Measurements from ENCODE around the gene CD74.
A peak's percentile ranks its signal among the peaks of the same experiment; 100 is the strongest.

Gene CD74

GRCh38 chr5:150407096-150407720 lies 5.5 kb downstream of the CD74 start:
- H3K36me3 Mint-ChIP-seq (ENCODE audit: low read depth): peaks cover 47% of the 10 kb centered on the region

GRCh38 chr5:150406723-150407095 lies 6.0 kb downstream of the CD74 start:
- DNase-seq (no peak), ATAC-seq (no peak)
- H3K9me3 Mint-ChIP-seq: no peaks in the 10 kb centered on the region
- no peaks in the 10 kb centered on the region for H3K27me3 Mint-ChIP-seq
- no peak overlapping the region for H3K4me3 Mint-ChIP-seq
- H3K4me1 Mint-ChIP-seq: peaks cover 32% of the 10 kb centered on the region
- no peak overlapping the region for H3K27ac Mint-ChIP-seq
- peaks cover 48% of the 10 kb centered on the region for H3K36me3 Mint-ChIP-seq (ENCODE audit: low read depth)

More at GRCh38 chr5:150407096-150407720, 5.5 kb downstream of the CD74 start:
- no peaks in the 10 kb centered on the region for H3K9me3 Mint-ChIP-seq
- peaks cover 32% of the 10 kb centered on the region for H3K4me1 Mint-ChIP-seq
- peak overlapping the region; percentile 1 for H3K4me3 Mint-ChIP-seq
- ATAC-seq (no peak), DNase-seq (no peak)
- H3K27me3 Mint-ChIP-seq: no peaks in the 10 kb centered on the region
- no peak overlapping the region for H3K27ac Mint-ChIP-seq

GRCh38 chr5:150406103-150406722 lies 6.5 kb downstream of the CD74 start:
- no peak overlapping the region for H3K27ac Mint-ChIP-seq
- H3K4me3 Mint-ChIP-seq: no peak overlapping the region

GRCh38 chr5:150404941-150405816 lies 7.5 kb downstream of the CD74 start:
- peaks cover 18% of the 10 kb centered on the region for H3K4me1 Mint-ChIP-seq
- no peaks in the 10 kb centered on the region for H3K9me3 Mint-ChIP-seq
- peaks cover 50% of the 10 kb centered on the region for H3K36me3 Mint-ChIP-seq (ENCODE audit: low read depth)
- no peak overlapping the region for H3K4me3 Mint-ChIP-seq
- ATAC-seq (no peak), DNase-seq (no peak)
- no peaks in the 10 kb centered on the region for H3K27me3 Mint-ChIP-seq
- no peak overlapping the region for H3K27ac Mint-ChIP-seq

More at GRCh38 chr5:150406103-150406722, 6.5 kb downstream of the CD74 start:
- H3K9me3 Mint-ChIP-seq: no peaks in the 10 kb centered on the region
- ATAC-seq (no peak), DNase-seq (no peak)
- peaks cover 28% of the 10 kb centered on the region for H3K4me1 Mint-ChIP-seq
- H3K27me3 Mint-ChIP-seq: no peaks in the 10 kb centered on the region
- peaks cover 52% of the 10 kb centered on the region for H3K36me3 Mint-ChIP-seq (ENCODE audit: low read depth)

GRCh38 chr5:150404535-150404934 lies 8.2 kb downstream of the CD74 start:
- H3K27ac Mint-ChIP-seq: no peak overlapping the region
- H3K4me1 Mint-ChIP-seq: peaks cover 11% of the 10 kb centered on the region
- H3K27me3 Mint-ChIP-seq: no peaks in the 10 kb centered on the region
- ATAC-seq (no peak), DNase-seq (no peak)
- no peak overlapping the region for H3K4me3 Mint-ChIP-seq
- no peaks in the 10 kb centered on the region for H3K9me3 Mint-ChIP-seq
- peaks cover 49% of the 10 kb centered on the region for H3K36me3 Mint-ChIP-seq (ENCODE audit: low read depth)

GRCh38 chr5:150404121-150404520 lies 8.6 kb downstream of the CD74 start:
- no peak for ATAC-seq

GRCh38 chr5:150402901-150403342 lies 9.8 kb downstream of the CD74 start:
- H3K4me1 Mint-ChIP-seq: peaks cover 2% of the 10 kb centered on the region
- peaks cover 54% of the 10 kb centered on the region for H3K36me3 Mint-ChIP-seq (ENCODE audit: low read depth)

More at GRCh38 chr5:150404121-150404520, 8.6 kb downstream of the CD74 start:
- DNase-seq: no peak
- H3K27me3 Mint-ChIP-seq: no peaks in the 10 kb centered on the region
- peaks cover 50% of the 10 kb centered on the region for H3K36me3 Mint-ChIP-seq (ENCODE audit: low read depth)
- peaks cover 11% of the 10 kb centered on the region for H3K4me1 Mint-ChIP-seq
- no peak overlapping the region for H3K27ac Mint-ChIP-seq
- no peak overlapping the region for H3K4me3 Mint-ChIP-seq
- H3K9me3 Mint-ChIP-seq: no peaks in the 10 kb centered on the region

GRCh38 chr5:150402229-150402773 lies 10.4 kb downstream of the CD74 start:
- Mint-ChIP-seq H3K4me3 (peak overlapping the region; percentile 0), H3K27me3 (no peaks in the 10 kb centered on the region), H3K9me3 (no peaks in the 10 kb centered on the region), H3K27ac (peak overlapping the region; percentile 45), H3K4me1 (no peaks in the 10 kb centered on the region), H3K36me3 (ENCODE audit: low read depth) (peaks cover 55% of the 10 kb centered on the region)
- ATAC-seq (no peak), DNase-seq (no peak)

More at GRCh38 chr5:150402901-150403342, 9.8 kb downstream of the CD74 start:
- Mint-ChIP-seq H3K9me3 (no peaks in the 10 kb centered on the region), H3K27me3 (no peaks in the 10 kb centered on the region), H3K4me3 (peak overlapping the region; percentile 0), H3K27ac (peak overlapping the region; percentile 45)
- no peak for DNase-seq
- ATAC-seq: no peak

- Mint-ChIP-seq H3K4me3 (no peak overlapping the region), H3K27me3 (no peaks in the 10 kb centered on the region), H3K9me3 (no peaks in the 10 kb centered on the region), H3K4me1 (no peaks in the 10 kb centered on the region), H3K36me3 (ENCODE audit: low read depth) (peaks cover 51% of the 10 kb centered on the region), H3K27ac (peak overlapping the region; percentile 75)
- DNase-seq (no peak), ATAC-seq (no peak)
Measured at GRCh38 chr5:150401376-150402228, 11.1 kb downstream of the CD74 start.

- peaks cover 52% of the 10 kb centered on the region for H3K36me3 Mint-ChIP-seq (ENCODE audit: low read depth)
- H3K27ac Mint-ChIP-seq: peak overlapping the region; percentile 75
Measured at GRCh38 chr5:150401076-150401375, 11.7 kb downstream of the CD74 start.

GRCh38 chr5:150400316-150401075 lies 12.2 kb downstream of the CD74 start:
- no peak overlapping the region for H3K4me3 Mint-ChIP-seq
- peak overlapping the region; percentile 75 for H3K27ac Mint-ChIP-seq
- ATAC-seq: no peak
- peaks cover 54% of the 10 kb centered on the region for H3K36me3 Mint-ChIP-seq (ENCODE audit: low read depth)
- DNase-seq: no peak
- H3K27me3 Mint-ChIP-seq: no peaks in the 10 kb centered on the region
- H3K4me1 Mint-ChIP-seq: no peaks in the 10 kb centered on the region
- H3K9me3 Mint-ChIP-seq: no peaks in the 10 kb centered on the region

More at GRCh38 chr5:150401076-150401375, 11.7 kb downstream of the CD74 start:
- H3K4me3 Mint-ChIP-seq: no peak overlapping the region
- DNase-seq (no peak), ATAC-seq (no peak)
- no peaks in the 10 kb centered on the region for H3K27me3 Mint-ChIP-seq
- H3K4me1 Mint-ChIP-seq: no peaks in the 10 kb centered on the region
- no peaks in the 10 kb centered on the region for H3K9me3 Mint-ChIP-seq

GRCh38 chr5:150399524-150400211 lies 13.0 kb downstream of the CD74 start:
- no peak for ATAC-seq
- no peak for DNase-seq
- Mint-ChIP-seq H3K36me3 (ENCODE audit: low read depth) (peaks cover 59% of the 10 kb centered on the region), H3K9me3 (no peaks in the 10 kb centered on the region), H3K4me1 (no peaks in the 10 kb centered on the region), H3K27ac (peak overlapping the region; percentile 70), H3K27me3 (no peaks in the 10 kb centered on the region), H3K4me3 (no peak overlapping the region)
